ENCODE data around the gene PALM2AKAP2. TPM values are rescaled to one million over a fixed set of nuclear protein-coding genes. Genes with fewer than 3 reads are reported as not detected.

PALM2AKAP2 gene
- total and polyA plus RNA-seq, 2 donors (not counting 3 experiments of a cell fraction or from before 2014, with no cell fraction given), result 0.01 TPM; not detected in 1

- Histone ChIP-seq H3K4me1 (ENCODE audit: control insufficient read depth, extremely low read depth, insufficient read depth, low read length) (no peaks in the 10 kb centered on the region), H3K27ac (ENCODE audit: insufficient read depth, low read depth, low read length) (no peak overlapping the region)
Measured at GRCh38 chr9:109765830-109766229, 14.2 kb upstream of the PALM2AKAP2 start.

More at GRCh38 chr9:109765830-109766229, 14.2 kb upstream of the PALM2AKAP2 start:
- H3K27me3 ChIP-seq (ENCODE audit: control insufficient read depth in 2 of 2, insufficient read depth in 2 of 2, low read length in 2 of 2), result peaks cover 0 to 3% of the 10 kb centered on the region in 2 experiments
- no peaks in the 10 kb centered on the region for H3K79me2 ChIP-seq (ENCODE audit: control insufficient read depth, insufficient read depth, low read length)
- no peak overlapping the region for H3K4me3 ChIP-seq (replicated peaks in 1 of 3; ENCODE audit: insufficient read depth in 1 of 3, low read depth in 1 of 3, low read length in 3 of 3)
- intact Hi-C loops (cut with micrococcal nuclease), result no loop called here
- TF ChIP-seq FOS (IDR thresholded peaks at IDR 0.05; ENCODE audit: borderline replicate concordance, insufficient read depth, low read length) (no peak), MYC (IDR thresholded peaks at IDR 0.05; ENCODE audit: low read depth, low read length) (no peak), EZH2 (IDR thresholded peaks at IDR 0.05; ENCODE audit: borderline replicate concordance, low read depth, low read length, severe bottlenecking) (no peak), JUN (IDR thresholded peaks at IDR 0.05; ENCODE audit: borderline replicate concordance, insufficient read depth, insufficient read length, low read depth) (no peak), POLR2AphosphoS5 (IDR thresholded peaks at IDR 0.05; ENCODE audit: insufficient read depth, low read depth, low read length) (no peak), CTCF (IDR thresholded peaks at IDR 0.05; ENCODE audit: extremely low read depth in 1 of 2, insufficient read depth in 1 of 2, low read depth in 1 of 2, low read length in 2 of 2) (no peak), GATA2 (IDR thresholded peaks at IDR 0.05; ENCODE audit: insufficient read depth, insufficient read length, low read depth, low read length) (no peak), MAX (IDR thresholded peaks at IDR 0.05; ENCODE audit: insufficient read depth, insufficient read length) (no peak), POLR2A (IDR thresholded peaks at IDR 0.05; ENCODE audit: low read depth, low read length) (no peak)
- ChIA-PET POLR2A (no interaction called here), CTCF (no interaction called here)
- BruUV-seq (replicated peaks), result no TSS peak
- DNase-seq (ENCODE audit: low read depth, low spot score) (no peak), FAIRE-seq (no peak)
- H3K9ac ChIP-seq (replicated peaks; ENCODE audit: extremely low read depth, insufficient read depth, low read length), result no peak overlapping the region
- no peaks in the 10 kb centered on the region for H4K20me1 ChIP-seq (replicated peaks; ENCODE audit: control insufficient read depth, extremely low read depth, insufficient read depth, low read length)
- H2AFZ ChIP-seq (ENCODE audit: low read depth, low read length), result no peak overlapping the region
- H3K4me2 ChIP-seq (ENCODE audit: insufficient read depth, low read length), result no peak overlapping the region
- H3K36me3 ChIP-seq (ENCODE audit: control insufficient read depth in 2 of 2, extremely low read depth in 1 of 2, insufficient read depth in 2 of 2, low read length in 2 of 2), result no peaks in the 10 kb centered on the region
- no peaks in the 10 kb centered on the region for H3K9me3 ChIP-seq (replicated peaks; ENCODE audit: control insufficient read depth, insufficient read depth, low read length)
- dilution Hi-C loops (cut with MboI; ENCODE audit: extremely low pct_ligation_motif_present, low sequenced_read_pairs), result no loop called here
- H3K9me1 ChIP-seq (replicated peaks; ENCODE audit: control insufficient read depth, extremely low read depth, insufficient read depth, low read length), result no peaks in the 10 kb centered on the region
